SK-N-SH (cell line): Measurements from ENCODE around the gene MAP2K5. TPM values are rescaled to one million over a fixed set of nuclear protein-coding genes. Genes with fewer than 3 reads are reported as not detected.

Experiments
- CTCF ChIA-PET: fragments of 300-600, 350-600 bp; formaldehyde crosslinking; extraction: SDS; loops from one replicate; lab custom pipeline; 2021; lab: Yijun Ruan, JAX
- POLR2A ChIA-PET: fragments of 350-600 bp; sonication (Branson Sonifier 250); formaldehyde crosslinking; extraction: SDS; loops from one replicate; lab custom pipeline; 2020; ENCODE audit warnings: antibody characterized with exemption, inconsistent platforms; lab: Yijun Ruan, JAX
- DNase-seq: peaks from one replicate; pipeline ENCODE4 v3.0.0; 2012
- H2AFZ ChIP-seq: fragments of 200-600 bp; sonication (generic); 2 replicates; pipeline ENCODE4 v1.8.1; 2016; ENCODE audit warnings: antibody characterized with exemption, mild to moderate bottlenecking, low read depth
- H3F3A ChIP-seq: fragments of 200-600 bp; sonication (generic); replicated peaks from 2 replicates; pipeline ENCODE3; 2016; ENCODE audit warnings: antibody characterized with exemption, mild to moderate bottlenecking; ENCODE audit not compliant: insufficient read depth
- H3K27ac ChIP-seq, 2 experiments: fragments of 200-500 bp in 1 of 2; fragments of 200-600 bp in 1 of 2; sonication (Bioruptor generic) in 1 of 2; sonication (generic), shearing (Covaris generic) in 1 of 2; 2 replicates each; pipeline versions ENCODE4 v1.5.1 to v1.6.1; 2014 to 2016; ENCODE audit warnings: low read depth in 2 of 2, inconsistent platforms in 1 of 2, low read length in 1 of 2, mild to moderate bottlenecking in 1 of 2, mixed read lengths in 1 of 2
- H3K27me3 ChIP-seq: fragments of 200-600 bp; sonication (generic), shearing (Covaris generic); 2 replicates; pipeline ENCODE4 v1.6.1; 2016; ENCODE audit warnings: mixed run types; ENCODE audit not compliant: insufficient read depth
- H3K36me3 ChIP-seq, 2 experiments: fragments of 200-500 bp in 1 of 2; fragments of 200-600 bp in 1 of 2; sonication (Bioruptor generic) in 1 of 2; sonication (generic) in 1 of 2; replicated peaks in 1 of 2; 2 replicates each; pipeline versions ENCODE3 to v1.5.1; 2014 to 2016; ENCODE audit warnings: low read length in 1 of 2, mild to moderate bottlenecking in 1 of 2; ENCODE audit not compliant: insufficient read depth in 2 of 2, control insufficient read depth in 1 of 2
- H3K4me1 ChIP-seq, 2 experiments: fragments of 200-500 bp in 1 of 2; fragments of 200-600 bp in 1 of 2; sonication (Bioruptor generic) in 1 of 2; sonication (generic), shearing (Covaris generic) in 1 of 2; 2 replicates each; pipeline versions ENCODE4 v1.5.1 to v1.6.1; 2014 to 2016; ENCODE audit warnings: low read depth in 1 of 2, low read length in 1 of 2, mixed run types in 1 of 2; ENCODE audit not compliant: insufficient read depth in 2 of 2, control insufficient read depth in 1 of 2
- H3K4me2 ChIP-seq: fragments of 200-600 bp; sonication (generic), shearing (Covaris generic); 2 replicates; pipeline ENCODE4 v1.6.1; 2017; ENCODE audit warnings: mixed run types
- H3K4me3 ChIP-seq, 2 experiments: fragments of 200-500 bp in 1 of 2; fragments of 200-600 bp in 1 of 2; sonication (Bioruptor generic) in 1 of 2; sonication (generic), shearing (Covaris generic) in 1 of 2; 2 replicates each; pipeline versions ENCODE4 v1.5.1 to v1.8.1; 2014 to 2016; ENCODE audit warnings: low read depth in 2 of 2, inconsistent platforms in 1 of 2, low read length in 1 of 2, mild to moderate bottlenecking in 1 of 2, mixed read lengths in 1 of 2, moderate library complexity in 1 of 2
- H3K79me2 ChIP-seq: fragments of 200-600 bp; sonication (generic); 2 replicates; pipeline ENCODE4 v1.8.1; 2017; ENCODE audit warnings: mild to moderate bottlenecking; ENCODE audit not compliant: insufficient read depth
- H3K9ac ChIP-seq: fragments of 200-600 bp; sonication (generic); 2 replicates; pipeline ENCODE4 v1.6.1; 2017; ENCODE audit warnings: mixed run types
- H3K9me2 ChIP-seq: fragments of 200-600 bp; sonication (generic); 2 replicates; pipeline ENCODE4 v1.6.1; 2017; ENCODE audit warnings: mixed run types
- H3K9me3 ChIP-seq: fragments of 200-600 bp; sonication (generic); 2 replicates; pipeline ENCODE4 v1.6.1; 2017; ENCODE audit warnings: mixed run types, mild to moderate bottlenecking, moderate library complexity
- H4K20me1 ChIP-seq: fragments of 200-600 bp; sonication (generic); 2 replicates; pipeline ENCODE4 v1.6.1; 2017; ENCODE audit warnings: mild to moderate bottlenecking, mixed run types; ENCODE audit not compliant: insufficient read depth
- EP300 ChIP-seq, 2 experiments: IDR thresholded peaks; 2 replicates each; pipeline versions ENCODE4 v1.4.0 to v1.6.1; 2012; ENCODE audit warnings: borderline replicate concordance in 1 of 2, low read depth in 1 of 2, low read length in 1 of 2
- EZH2phosphoT487 ChIP-seq: fragments of 200-600 bp; sonication (generic); IDR thresholded peaks from 2 replicates; pipeline ENCODE4 v1.6.1; 2017; ENCODE audit warnings: low read depth, mixed run types, mild to moderate bottlenecking, antibody characterized with exemption, moderate library complexity, borderline replicate concordance
- FOXJ3 ChIP-seq: sonication (generic); formaldehyde crosslinking; IDR thresholded peaks from 2 replicates; pipeline ENCODE4 v1.5.1; 2020; ENCODE audit warnings: mild to moderate bottlenecking, missing genetic modification reagents
- FOXM1 ChIP-seq: IDR thresholded peaks from 2 replicates; pipeline ENCODE4 v1.4.0; 2012; ENCODE audit warnings: low read depth, mild to moderate bottlenecking
- GATA2 ChIP-seq: sonication (generic); formaldehyde crosslinking; IDR thresholded peaks from 2 replicates; pipeline ENCODE4 v1.5.0; 2020; ENCODE audit warnings: mild to moderate bottlenecking, missing genetic modification reagents
- IRF3 ChIP-seq: fragments of 150-350 bp; IDR thresholded peaks from 2 replicates; pipeline ENCODE4 v1.6.1; 2016; ENCODE audit warnings: mild to moderate bottlenecking, low read depth, low read length
- JUND ChIP-seq: IDR thresholded peaks from 2 replicates; pipeline ENCODE4 v1.4.0; 2012
- NFIC ChIP-seq: IDR thresholded peaks from 2 replicates; pipeline ENCODE4 v1.4.0; 2012; ENCODE audit warnings: borderline replicate concordance
- NRF1 ChIP-seq: IDR thresholded peaks from 2 replicates; pipeline ENCODE4 v1.6.1; 2012; ENCODE audit warnings: low read depth, mild to moderate bottlenecking, low read length
- PBX3 ChIP-seq: IDR thresholded peaks from 2 replicates; pipeline ENCODE4; 2012
- POLR2AphosphoS5 ChIP-seq: IDR thresholded peaks from 2 replicates; pipeline ENCODE4 v1.6.1; 2012; ENCODE audit warnings: low read depth, low read length
- RCOR1 ChIP-seq: fragments of 150-350 bp; IDR thresholded peaks from 2 replicates; pipeline ENCODE4 v1.6.1; 2017; ENCODE audit warnings: antibody characterized with exemption, low read length
- RFX5 ChIP-seq: IDR thresholded peaks from 2 replicates; pipeline ENCODE4 v1.6.1; 2012; ENCODE audit warnings: mild to moderate bottlenecking, improper control_type of control experiment, low read length
- SIN3A ChIP-seq: IDR thresholded peaks from 2 replicates; pipeline ENCODE4 v1.6.1; 2012; ENCODE audit warnings: low read depth, mild to moderate bottlenecking, low read length, moderate library complexity, borderline replicate concordance
- TCF12 ChIP-seq: IDR thresholded peaks from 2 replicates; pipeline ENCODE4 v1.4.0; 2012
- TEAD4 ChIP-seq: IDR thresholded peaks from 2 replicates; pipeline ENCODE4 v1.4.0; 2012; ENCODE audit warnings: mild to moderate bottlenecking, borderline replicate concordance; ENCODE audit not compliant: insufficient read depth
- USF1 ChIP-seq: IDR thresholded peaks from 2 replicates; pipeline ENCODE4 v1.4.0; 2012; ENCODE audit warnings: low read depth, borderline replicate concordance
- USF2 ChIP-seq: fragments of 150-350 bp; IDR thresholded peaks from 2 replicates; pipeline ENCODE4 v1.6.1; 2017; ENCODE audit warnings: antibody characterized with exemption, low read length, low read depth, borderline replicate concordance
- ZBTB33 ChIP-seq: IDR thresholded peaks from 2 replicates; pipeline ENCODE4 v1.4.0; 2012; ENCODE audit warnings: low read depth, borderline replicate concordance
- WGBS: methylation state at CpG from one replicate; pipeline ENCODE4 v1.1.6; 2017; ENCODE audit warnings: low lambda C conversion rate; 5-methylcytosine and 5-hydroxymethylcytosine counted together
- polyA plus RNA-seq, 3 experiments: library from polyadenylated mRNA; depleted of rRNA; stranded (reverse); fragments of >200 nt; gene quantifications; 2 replicates each; pipeline ENCODE4 v1.2.3, GENCODE V29; 2012

The MAP2K5 gene
- polyA plus RNA-seq, 1 of the 3 experiments (the other 2 are of a cell fraction) = 6.2 TPM

GRCh38 chr15:67790610-67791319 is 248.3 kb downstream of the MAP2K5 start:
- H3K36me3 ChIP-seq = peaks cover 0 to 15% of the 10 kb centered on the region in 2 experiments
- CTCF ChIA-PET = no interaction called here
- DNase-seq = no peak
- H3K79me2 ChIP-seq = no peaks in the 10 kb centered on the region
- TF ChIP-seq USF2 (no peak), FOXJ3 (CRISPR knock-in tag) (no peak), IRF3 (no peak)
- 95% methylated on average over 3 of the region's 3 CpGs for WGBS
- no peak overlapping the region for H3K4me3 ChIP-seq
- H3K9ac ChIP-seq = no peak overlapping the region
- no peak overlapping the region for H3K4me2 ChIP-seq
- H2AFZ ChIP-seq = no peak overlapping the region
- no peaks in the 10 kb centered on the region for H3K9me2 ChIP-seq
- peaks cover 4 to 7% of the 10 kb centered on the region in 2 experiments for H3K4me1 ChIP-seq
- H4K20me1 ChIP-seq = no peaks in the 10 kb centered on the region
- POLR2A ChIA-PET = no interaction called here
- peaks cover 4% of the 10 kb centered on the region for H3F3A ChIP-seq
- H3K9me3 ChIP-seq = peaks cover 8% of the 10 kb centered on the region; the same call in 1 of the 2 replicates
- H3K27ac ChIP-seq = no peak overlapping the region
- H3K27me3 ChIP-seq = no peaks in the 10 kb centered on the region

- WGBS = 30% methylated on average over 8 of the region's 8 CpGs
- Histone ChIP-seq H3K9ac (no peak overlapping the region), H3K27ac (peak overlapping the region in 1 of 2 experiments; percentile 26; a peak in 1 of 4 replicates), H3K4me3 (no peak overlapping the region), H4K20me1 (no peaks in the 10 kb centered on the region), H3K9me3 (peaks cover 8% of the 10 kb centered on the region; the same call in 1 of the 2 replicates), H3K36me3 (peaks cover 0 to 15% of the 10 kb centered on the region in 2 experiments), H3K9me2 (no peaks in the 10 kb centered on the region), H3K79me2 (no peaks in the 10 kb centered on the region), H3K27me3 (no peaks in the 10 kb centered on the region), H3K4me2 (peak overlapping the region; percentile 16; the same call in 1 of the 2 replicates), H3F3A (peaks cover 4% of the 10 kb centered on the region), H3K4me1 (peaks cover 7% of the 10 kb centered on the region in 2 experiments), H2AFZ (no peak overlapping the region)
- ChIA-PET POLR2A (no interaction called here), CTCF (interaction anchor here (0.8 kb wide), 1 partner anchor 43 kb away, joined by 3 read pairs; no protein-coding TSS in a partner anchor)
- DNase-seq = no peak
- TF ChIP-seq EZH2phosphoT487 = no peak
- no peak for TF ChIP-seq RFX5
- TF ChIP-seq POLR2AphosphoS5 = peak; percentile 44; the same call in 1 of the 2 replicates
- no peak for TF ChIP-seq FOXJ3 (CRISPR knock-in tag)
- 0 out of 2 replicates have a peak, but pooled peaks have one; percentile 26 for TF ChIP-seq ZBTB33
- 0 out of 2 replicates have a peak, but pooled peaks have one; percentile 41 for TF ChIP-seq SIN3A
- TF ChIP-seq NFIC = peak; percentile 87
- peak; percentile 94 for TF ChIP-seq PBX3
- 0 out of 2 replicates have a peak, but pooled peaks have one; percentile 28 for TF ChIP-seq USF1
- peak; percentile 79; the same call in 1 of the 2 replicates for TF ChIP-seq TEAD4
- TF ChIP-seq GATA2 = no peak
- TF ChIP-seq EP300 (IDR thresholded peaks at IDR 0.05; ENCODE audit: borderline replicate concordance in 1 of 2, low read depth in 1 of 2, low read length in 1 of 2) = peak; percentile 6 to 81; a peak in 2 of 4 replicates
- no peak for TF ChIP-seq NRF1
- no peak for TF ChIP-seq RCOR1
- TF ChIP-seq TCF12 = peak; percentile 85
- peak; percentile 88 for TF ChIP-seq JUND
- no peak for TF ChIP-seq FOXM1
These were observed 249.9 kb downstream of the MAP2K5 start for GRCh38 chr15:67792250-67792942.
